ENCODE results near the gene ZBTB20. TPM values are rescaled to one million over a fixed set of nuclear protein-coding genes. Genes with fewer than 3 reads are reported as not detected.
A peak's percentile ranks its signal among the peaks of the same experiment; 100 is the strongest.

ZBTB20 gene
- total RNA-seq, 3 donors from 2014 or later (not counting 1 experiment from before 2014, with no cell fraction given) = 52.7 to 58.3 (median 55.9) TPM

- intact Hi-C loops (cut with micrococcal nuclease) = loop anchor here (10.0 kb wide), 1 partner anchor 50 kb away; no protein-coding TSS in a partner anchor
- H3K4me3 ChIP-seq (ENCODE audit: low read length) = no peak overlapping the region
- H3K27me3 Mint-ChIP-seq (ENCODE audit: low read depth in 2 of 2) = no peaks in the 10 kb centered on the region
- DNase-seq (no peak), ATAC-seq (no peak)
- H3K27ac ChIP-seq (ENCODE audit: low read length) = no peak overlapping the region
- H3K4me1 ChIP-seq (ENCODE audit: control insufficient read depth, insufficient read depth, low read length) = no peaks in the 10 kb centered on the region
- H3K27ac Mint-ChIP-seq = no peak overlapping the region
- H3K4me1 Mint-ChIP-seq = no peaks in the 10 kb centered on the region
- H3K36me3 Mint-ChIP-seq = peaks cover 7% of the 10 kb centered on the region
- WGBS (ENCODE audit: insufficient coverage) = 80% methylated on average over 6 of the region's 6 CpGs
- H3K9me3 Mint-ChIP-seq = no peaks in the 10 kb centered on the region
- H3K27me3 ChIP-seq (ENCODE audit: control insufficient read depth, insufficient read depth, low read length) = no peaks in the 10 kb centered on the region
- H3K9me3 ChIP-seq (ENCODE audit: control insufficient read depth, insufficient read depth, low read length) = no peaks in the 10 kb centered on the region
- H3K36me3 ChIP-seq (ENCODE audit: control insufficient read depth, insufficient read depth, low read length) = no peaks in the 10 kb centered on the region
- TF ChIP-seq CTCF (IDR thresholded peaks at IDR 0.05) = no peak
- H3K4me3 Mint-ChIP-seq = no peak overlapping the region
Measured at GRCh38 chr3:114364806-114365654, 782.1 kb downstream of the ZBTB20 start.

DNA sequence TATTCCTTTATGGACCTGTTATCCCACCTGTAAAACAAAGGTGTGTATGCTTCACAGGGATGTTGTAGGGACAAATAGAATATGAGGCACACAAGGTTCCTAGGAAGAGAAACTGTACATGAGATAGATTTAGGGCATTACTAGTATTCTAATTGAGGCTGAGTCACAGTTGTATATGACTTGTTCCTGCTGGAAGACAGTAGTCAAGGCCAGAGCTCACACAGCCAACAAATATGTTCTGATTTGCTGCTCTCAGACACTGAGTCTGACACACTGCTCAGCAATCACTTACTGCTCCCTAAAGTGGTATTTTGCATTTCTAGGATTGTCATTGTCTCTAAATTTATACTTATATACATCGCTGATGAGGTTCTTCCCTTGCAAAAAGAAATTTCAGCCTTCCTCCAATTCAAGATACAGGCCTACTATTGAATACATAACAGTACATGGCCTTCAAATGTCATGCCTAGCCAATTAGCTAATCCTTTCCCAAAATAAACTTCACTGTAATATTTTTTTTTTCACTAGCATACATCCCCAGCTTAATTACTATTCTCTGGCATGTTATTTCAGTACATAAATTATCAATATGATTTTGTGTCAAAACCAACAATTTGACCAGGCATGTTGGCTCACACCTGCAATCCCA lies 783.4 kb downstream of the ZBTB20 start:
- ATAC-seq (no peak), DNase-seq (no peak)
- Mint-ChIP-seq H3K27ac (no peak overlapping the region), H3K9me3 (no peaks in the 10 kb centered on the region), H3K4me3 (no peak overlapping the region), H3K36me3 (peaks cover 7% of the 10 kb centered on the region), H3K27me3 (ENCODE audit: low read depth in 2 of 2) (no peaks in the 10 kb centered on the region), H3K4me1 (no peaks in the 10 kb centered on the region)
- no peak overlapping the region for H3K27ac ChIP-seq (ENCODE audit: low read length)
- intact Hi-C loops (cut with micrococcal nuclease) = loop anchor here (10.0 kb wide), 1 partner anchor 51 kb away; no protein-coding TSS in a partner anchor
- no peaks in the 10 kb centered on the region for H3K27me3 ChIP-seq (ENCODE audit: control insufficient read depth, insufficient read depth, low read length)
- 92% methylated on average over 1 of the region's 1 CpG for WGBS (ENCODE audit: insufficient coverage)
- no peaks in the 10 kb centered on the region for H3K9me3 ChIP-seq (ENCODE audit: control insufficient read depth, insufficient read depth, low read length)
- H3K4me3 ChIP-seq (ENCODE audit: low read length) = no peak overlapping the region
- H3K4me1 ChIP-seq (ENCODE audit: control insufficient read depth, insufficient read depth, low read length) = no peaks in the 10 kb centered on the region
- H3K36me3 ChIP-seq (ENCODE audit: control insufficient read depth, insufficient read depth, low read length) = no peaks in the 10 kb centered on the region
- no peak for TF ChIP-seq CTCF (IDR thresholded peaks at IDR 0.05)

- 100% methylated on average over 1 of the region's 1 CpG for WGBS (ENCODE audit: insufficient coverage)
- ATAC-seq = peak in 2 of 3 donors; percentile 38 to 65
- no peak overlapping the region for H3K27ac ChIP-seq (ENCODE audit: low read length)
- no peaks in the 10 kb centered on the region for H3K4me1 ChIP-seq (ENCODE audit: control insufficient read depth, insufficient read depth, low read length)
- no peaks in the 10 kb centered on the region for H3K4me1 Mint-ChIP-seq
- no peaks in the 10 kb centered on the region for H3K9me3 Mint-ChIP-seq
- no peak overlapping the region for H3K4me3 ChIP-seq (ENCODE audit: low read length)
- H3K36me3 ChIP-seq (ENCODE audit: control insufficient read depth, insufficient read depth, low read length) = no peaks in the 10 kb centered on the region
- intact Hi-C loops (cut with micrococcal nuclease) = loop anchor here (10.0 kb wide), 1 partner anchor 52 kb away; no protein-coding TSS in a partner anchor
- H3K4me3 Mint-ChIP-seq = no peak overlapping the region
- H3K27me3 ChIP-seq (ENCODE audit: control insufficient read depth, insufficient read depth, low read length) = no peaks in the 10 kb centered on the region
- DNase-seq = peak in 1 of 2 donors; percentile 33
- H3K27me3 Mint-ChIP-seq (ENCODE audit: low read depth in 2 of 2) = no peaks in the 10 kb centered on the region
- H3K36me3 Mint-ChIP-seq = peaks cover 7% of the 10 kb centered on the region
- TF ChIP-seq CTCF (IDR thresholded peaks at IDR 0.05) = peak; percentile 41
- peak overlapping the region; percentile 43 to 57 for H3K27ac Mint-ChIP-seq
- H3K9me3 ChIP-seq (ENCODE audit: control insufficient read depth, insufficient read depth, low read length) = no peaks in the 10 kb centered on the region
Measured at GRCh38 chr3:114362815-114363214, 784.3 kb downstream of the ZBTB20 start.
